ENCODE results near the gene NME9.

GRCh38 chr3:138340511-138340910 is 10.9 kb upstream of the NME9 start:
- TF ChIP-seq CTCF (IDR thresholded peaks at IDR 0.05) (no peak), EP300 (IDR thresholded peaks at IDR 0.05) (no peak), POLR2AphosphoS5 (IDR thresholded peaks at IDR 0.05) (no peak), POLR2A (IDR thresholded peaks at IDR 0.05) (no peak)

Measured in suprapubic skin (tissue), 4 donors.